GM18868 (cell line): ENCODE data around the gene COL6A3.
"Not testable (repeated sequence)": the region's sequence is repeated elsewhere in the genome, so short reads cannot be mapped to it uniquely, and the experiment has no call there.

Experiments used
- ATAC-seq: cut with Tn5 transposase; IDR thresholded peaks from one replicate; pipeline ENCODE4 v1.9.1; 2021; ENCODE audit warnings: mild to moderate bottlenecking, moderate library complexity; ENCODE audit not compliant: unreplicated experiment

COL6A3 gene

GRCh38 chr2:237388036-237388435, 25.9 kb downstream of the COL6A3 start:
- ATAC-seq, result no peak

GRCh38 chr2:237384672-237385020, 29.3 kb downstream of the COL6A3 start:
- ATAC-seq, result no peak

GRCh38 chr2:237383991-237384671, 29.8 kb downstream of the COL6A3 start:
- ATAC-seq, result no peak

- ATAC-seq, result no peak
Measured at GRCh38 chr2:237380768-237381167, 33.2 kb downstream of the COL6A3 start.

- no peak for ATAC-seq
Measured at GRCh38 chr2:237379636-237380035, 34.3 kb downstream of the COL6A3 start.

GRCh38 chr2:237378650-237379049, 35.3 kb downstream of the COL6A3 start:
- no peak for ATAC-seq

- no peak for ATAC-seq
Measured at GRCh38 chr2:237374284-237375060, 39.5 kb downstream of the COL6A3 start.

GRCh38 chr2:237371856-237372255, 42.1 kb downstream of the COL6A3 start:
- ATAC-seq, result no peak

GRCh38 chr2:237365671-237366070, 48.3 kb downstream of the COL6A3 start:
- no peak for ATAC-seq

- no peak for ATAC-seq
Measured at GRCh38 chr2:237364655-237365054, 49.3 kb downstream of the COL6A3 start.

- no peak for ATAC-seq
Measured at GRCh38 chr2:237361194-237362004, 52.6 kb downstream of the COL6A3 start.

GRCh38 chr2:237359894-237360780, 53.8 kb downstream of the COL6A3 start:
- ATAC-seq, result no peak

- no peak for ATAC-seq
Measured at GRCh38 chr2:237359518-237359840, 54.5 kb downstream of the COL6A3 start.

GRCh38 chr2:237358721-237359517, 55.0 kb downstream of the COL6A3 start:
- ATAC-seq, result no peak

GRCh38 chr2:237355701-237356100, 58.3 kb downstream of the COL6A3 start:
- ATAC-seq, result no peak

GRCh38 chr2:237354892-237355291, 59.1 kb downstream of the COL6A3 start:
- no peak for ATAC-seq

- not testable (repeated sequence) for ATAC-seq
Measured at GRCh38 chr2:237354172-237354571, 59.8 kb downstream of the COL6A3 start.

- no peak for ATAC-seq
Measured at GRCh38 chr2:237353215-237353614, 60.7 kb downstream of the COL6A3 start.

- ATAC-seq, result no peak
Measured at GRCh38 chr2:237352279-237352845, 61.6 kb downstream of the COL6A3 start.

- no peak for ATAC-seq
Measured at GRCh38 chr2:237351796-237352195, 62.2 kb downstream of the COL6A3 start.
